GM19238 (cell line): Measurements from ENCODE around the gene RGS9.
"Not testable (repeated sequence)": the region's sequence is repeated elsewhere in the genome, so short reads cannot be mapped to it uniquely, and the experiment has no call there.

Source experiments
- DNase-seq: peaks from one replicate; pipeline ENCODE4 v3.0.0; 2011; ENCODE audit warnings: low spot score; ENCODE audit not compliant: insufficient read length

RGS9 gene

GRCh38 chr17:65115839-65116238 is 21.3 kb upstream of the RGS9 start:
- DNase-seq: no peak

DNA sequence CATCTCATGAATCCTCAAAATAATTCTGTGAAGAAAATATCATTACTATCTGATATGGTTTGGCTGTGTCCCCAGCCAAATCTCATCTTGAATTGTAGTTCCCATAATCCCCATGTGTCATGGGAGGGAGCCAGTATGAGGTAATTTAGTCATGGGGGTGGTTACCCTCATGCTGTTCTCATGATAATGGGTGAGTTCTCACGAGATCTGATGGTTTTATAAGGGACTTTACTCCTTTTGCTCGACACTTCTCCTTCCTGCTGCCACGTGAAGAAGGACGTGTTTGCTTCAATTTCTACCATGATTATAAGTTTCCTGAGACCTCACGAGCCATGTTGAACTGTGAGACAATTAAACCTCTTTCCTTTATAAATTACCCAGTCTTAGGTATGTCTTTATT is 20.7 kb upstream of the RGS9 start:
- DNase-seq: not testable (repeated sequence)

DNA sequence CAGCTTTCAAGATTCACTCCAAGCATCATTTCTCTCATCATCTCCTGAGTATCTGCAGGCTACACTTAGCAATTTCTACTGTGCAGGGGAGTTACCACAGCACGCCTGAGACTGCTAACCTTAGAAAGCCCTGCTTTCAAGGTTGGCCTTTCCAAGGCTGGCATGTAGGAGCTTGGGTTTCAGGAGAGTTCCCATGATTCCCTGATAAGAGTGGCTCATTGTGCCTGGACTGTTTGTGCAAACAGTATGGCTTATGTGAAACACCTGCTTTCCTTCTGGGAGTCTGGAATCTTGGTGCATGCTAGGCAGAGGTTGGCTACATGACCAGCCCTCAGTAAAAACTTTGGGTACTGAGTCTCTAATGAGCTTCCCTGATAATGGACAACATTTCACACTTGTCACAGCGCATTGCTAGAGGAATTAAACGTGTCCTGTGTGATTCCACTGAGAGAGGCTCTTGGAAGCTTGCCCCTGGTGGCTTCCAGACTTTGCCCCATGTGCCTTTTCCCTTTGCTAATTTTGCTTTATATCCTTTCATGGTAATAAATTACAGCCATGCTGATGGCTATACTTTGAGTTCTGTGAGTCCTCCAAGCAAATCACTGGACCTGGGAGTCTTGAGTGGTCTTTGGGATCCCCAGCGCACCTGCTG is 19.7 kb upstream of the RGS9 start:
- DNase-seq: no peak

- DNase-seq: no peak
These were observed 15.8 kb upstream of the RGS9 start for GRCh38 chr17:65121368-65121767.

- no peak for DNase-seq
These were observed 15.0 kb upstream of the RGS9 start for GRCh38 chr17:65121916-65122806.

DNA sequence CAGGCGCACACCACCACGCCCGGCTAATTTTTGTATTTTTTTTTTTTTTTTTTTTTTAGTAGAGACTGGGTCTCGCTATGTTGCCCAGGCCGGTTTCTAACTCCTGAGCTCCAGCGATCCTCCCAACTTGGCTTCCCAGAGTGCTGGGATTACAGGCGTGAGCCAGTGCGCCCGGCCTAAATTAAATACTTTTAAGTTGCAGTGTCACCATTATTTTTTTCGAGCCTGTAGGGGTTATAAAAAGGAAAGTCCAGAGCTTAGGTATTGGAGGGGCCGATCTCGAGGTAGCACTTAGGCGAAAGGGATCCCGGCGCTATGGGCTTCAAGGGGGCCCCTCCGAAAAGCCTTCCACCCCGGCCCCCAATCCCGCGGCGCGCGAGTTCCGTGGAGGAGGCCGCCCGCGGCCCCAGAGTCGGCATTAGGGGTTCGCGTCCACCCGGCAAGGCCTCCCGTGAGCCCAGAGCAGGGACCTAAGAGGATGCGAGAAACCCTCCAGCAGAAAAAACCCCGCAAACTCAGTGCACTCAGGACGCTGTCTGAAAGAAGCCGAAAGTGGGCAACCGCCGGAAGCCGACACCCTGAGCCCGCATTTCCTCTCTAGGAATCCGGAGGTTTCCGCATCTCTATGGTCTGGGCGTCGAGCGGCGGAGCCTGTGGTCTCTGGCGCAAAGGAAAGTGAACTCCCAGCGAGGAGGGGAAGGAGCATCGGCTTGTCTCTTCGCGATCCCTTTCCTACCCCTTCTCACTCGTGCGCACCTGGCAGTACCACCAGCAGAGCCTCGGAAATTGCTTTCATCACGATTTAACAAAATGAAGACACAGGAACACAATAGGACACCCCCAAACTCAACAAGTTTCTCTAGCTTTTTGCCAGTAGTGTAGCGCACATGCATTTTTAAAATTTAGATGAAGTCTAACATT is 14.1 kb upstream of the RGS9 start:
- peak; percentile 85 for DNase-seq

DNA sequence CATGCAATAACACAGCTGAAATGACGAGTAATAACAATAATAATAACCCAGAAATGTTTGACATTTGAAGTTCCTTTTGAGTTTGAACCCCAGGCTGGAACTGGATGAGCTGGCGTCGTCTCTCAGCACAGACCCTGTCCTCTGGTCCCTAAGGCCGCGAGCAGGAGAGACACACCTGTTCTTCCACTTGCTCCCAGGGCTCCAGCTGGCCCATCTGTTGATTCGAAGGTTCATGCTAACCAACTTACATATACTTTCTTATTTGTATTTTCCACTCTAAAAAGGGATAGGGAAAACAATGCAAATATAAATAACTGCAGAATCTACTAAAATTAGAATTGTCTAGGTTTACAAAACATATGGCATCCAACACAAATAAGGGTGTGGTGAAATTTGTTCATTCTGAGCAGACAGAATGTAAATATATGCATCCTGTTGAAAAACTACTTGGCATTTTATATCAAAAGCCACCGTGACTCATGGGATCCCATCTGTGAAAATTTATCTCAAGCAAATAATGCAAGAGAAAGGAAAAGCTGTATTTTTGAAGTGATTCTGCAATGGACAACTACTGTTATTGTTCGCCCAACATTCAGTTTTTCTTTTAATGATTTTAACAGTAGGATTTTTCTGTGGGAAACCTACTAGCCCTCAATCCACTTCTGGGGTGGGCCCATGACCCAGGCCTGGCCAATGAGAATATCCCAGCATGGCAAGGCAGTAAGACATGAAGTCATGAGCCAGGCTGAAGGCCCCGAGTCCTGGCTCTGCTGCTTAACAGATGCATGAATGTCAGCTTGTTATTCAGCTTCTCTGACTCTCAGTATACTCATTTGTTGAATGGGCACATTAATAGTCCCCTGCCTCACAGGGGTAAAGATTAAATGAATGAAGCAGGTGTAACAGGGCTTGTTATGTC is 13.2 kb upstream of the RGS9 start:
- DNase-seq: no peak

DNA sequence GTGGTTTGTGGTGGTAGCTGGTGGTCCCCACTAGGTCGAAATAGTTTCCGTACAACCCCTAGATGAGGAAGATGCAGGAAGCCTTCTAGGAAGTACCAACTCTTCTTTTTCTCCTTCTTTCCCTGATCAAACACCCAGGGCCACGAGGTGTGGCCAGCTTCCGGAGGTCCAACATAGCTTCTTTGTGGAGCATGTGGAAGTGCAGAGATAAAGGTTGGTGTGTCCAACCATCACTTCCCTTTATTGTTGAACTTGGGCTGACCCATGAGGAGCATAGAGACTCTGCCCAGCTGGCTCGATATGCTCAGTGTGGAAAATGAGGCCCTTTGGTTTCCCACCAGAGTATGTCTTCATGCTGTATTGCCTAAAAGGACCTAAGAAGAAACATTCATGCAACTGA is 6.3 kb upstream of the RGS9 start:
- no peak for DNase-seq

DNA sequence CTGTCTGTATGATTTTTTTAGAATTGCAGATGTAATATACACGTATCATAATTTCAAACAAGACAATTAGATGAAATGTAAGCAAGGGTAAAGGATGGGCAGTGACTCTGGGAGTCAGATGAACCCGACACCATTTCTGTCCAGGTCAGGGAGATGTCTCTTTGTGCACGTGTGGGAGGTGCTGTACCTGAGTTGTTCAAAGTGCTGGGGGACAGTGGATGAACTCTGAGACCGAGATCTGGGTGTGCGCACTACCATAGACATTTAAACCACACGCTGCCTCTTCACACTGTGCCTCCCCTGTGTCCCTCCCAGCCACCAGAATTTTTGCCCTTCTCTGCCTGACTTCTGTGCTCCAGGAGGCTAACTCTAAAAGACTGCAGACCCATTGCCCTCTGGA is 5.9 kb upstream of the RGS9 start:
- no peak for DNase-seq

DNA sequence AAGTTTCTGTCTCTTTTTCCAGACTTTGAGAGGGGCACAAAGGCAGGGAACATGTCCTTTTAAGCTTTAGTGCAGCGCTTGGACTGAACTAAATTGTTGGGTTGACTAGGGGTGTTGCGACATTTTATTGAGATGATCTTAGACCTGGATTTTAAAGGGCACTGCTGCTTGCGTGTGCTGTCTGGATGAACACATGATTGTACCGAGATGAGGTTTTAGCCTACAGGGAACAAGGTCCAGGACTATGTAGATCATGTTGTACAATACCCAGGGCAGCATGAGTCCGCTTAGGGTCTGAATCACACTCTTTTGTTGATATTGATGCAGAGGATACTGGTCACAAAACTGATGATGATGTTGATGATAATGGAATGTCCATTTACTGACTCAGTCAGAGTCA is 5.2 kb upstream of the RGS9 start:
- DNase-seq: no peak

DNA sequence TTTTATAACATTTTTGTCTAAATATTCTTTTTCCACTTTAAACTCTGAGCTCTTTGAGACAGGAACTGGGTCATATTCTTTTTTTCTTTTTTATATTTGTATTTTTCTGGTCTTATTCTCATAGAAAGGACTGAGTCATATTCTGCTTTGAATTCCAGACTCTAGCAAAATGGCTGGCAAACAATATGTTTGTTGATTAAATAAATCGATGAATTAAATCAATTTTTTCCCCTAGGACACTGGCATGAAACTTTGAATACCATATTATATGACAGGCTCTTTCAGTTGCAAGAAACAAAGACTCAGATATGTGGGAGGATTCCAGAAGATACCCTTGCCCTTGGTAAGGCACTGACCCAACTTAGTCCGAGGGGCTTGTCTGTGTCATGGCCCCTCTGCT is 3.1 kb upstream of the RGS9 start:
- DNase-seq: no peak

DNA sequence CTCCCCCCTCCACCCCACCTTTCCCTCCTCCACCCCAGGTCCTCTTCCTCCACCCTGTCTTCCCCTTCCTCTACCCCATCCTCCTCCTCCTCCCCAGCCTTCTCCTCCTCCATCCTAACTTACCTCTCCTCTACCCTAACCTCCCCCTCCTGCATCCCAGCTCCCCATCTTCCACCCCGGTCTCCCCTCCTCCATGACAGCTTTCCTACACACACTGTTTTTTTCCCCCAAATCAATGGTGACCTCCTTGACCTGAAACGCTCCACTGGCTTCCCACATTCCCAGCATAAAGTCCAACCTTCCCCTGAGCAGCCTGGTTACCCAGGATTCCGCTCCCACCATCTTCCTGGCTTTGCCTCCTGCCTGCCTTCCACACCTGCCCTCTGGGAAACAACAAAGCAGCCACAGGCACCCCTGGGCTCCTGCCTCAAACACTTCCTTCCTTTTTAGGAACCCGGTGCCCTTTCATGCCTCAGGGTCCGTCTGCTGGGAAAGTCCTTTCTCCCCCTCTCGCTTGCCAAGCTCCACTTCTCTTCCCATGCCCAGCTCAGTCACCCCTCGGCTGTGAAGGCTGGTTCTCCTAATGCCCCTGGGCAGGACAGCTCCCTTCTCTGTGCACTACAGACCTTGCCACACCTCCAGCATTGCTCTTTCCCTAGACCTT is 2.1 kb downstream of the RGS9 start:
- no peak for DNase-seq

DNA sequence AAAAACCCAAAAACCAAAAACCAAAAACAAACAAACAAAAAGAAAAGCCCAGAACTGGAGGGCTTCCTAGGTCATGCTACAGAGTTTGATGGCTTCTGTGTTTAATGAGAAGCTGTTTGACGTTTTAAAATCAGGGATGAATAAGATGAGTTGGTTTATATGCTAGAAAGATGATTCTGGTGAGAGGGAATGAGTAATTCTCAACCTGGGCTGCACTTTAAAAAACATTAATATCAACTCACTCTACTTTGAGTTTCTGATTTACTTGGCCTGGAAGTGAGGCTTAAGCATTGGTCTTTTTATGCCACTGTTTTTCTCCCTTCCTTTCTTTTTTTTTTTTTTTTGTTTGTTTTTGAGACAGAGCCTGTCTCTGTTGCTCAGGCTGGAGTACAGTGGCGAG is 5.1 kb downstream of the RGS9 start:
- DNase-seq: no peak

- DNase-seq: no peak
These were observed 6.9 kb downstream of the RGS9 start for GRCh38 chr17:65143889-65144604.

GRCh38 chr17:65145743-65146142 is 8.6 kb downstream of the RGS9 start:
- DNase-seq: no peak

DNA sequence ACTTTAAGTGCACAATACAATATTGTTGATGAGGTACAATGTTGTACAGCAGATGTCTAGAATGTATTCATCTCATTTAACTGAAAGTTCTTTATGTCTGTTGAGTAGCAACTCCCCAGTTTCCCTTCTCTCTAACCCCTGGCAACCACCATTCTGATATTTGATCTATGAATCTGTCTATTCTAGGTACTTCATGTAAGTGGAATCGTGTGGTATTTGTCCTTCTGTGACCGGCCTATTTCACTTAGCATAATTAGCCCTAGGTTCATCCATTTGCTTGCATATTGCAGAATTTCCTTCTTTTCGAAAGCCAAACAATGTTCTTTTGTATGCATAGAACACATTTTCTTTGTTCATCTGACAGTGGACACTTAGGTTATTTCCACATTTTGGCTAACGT is 10.8 kb downstream of the RGS9 start:
- DNase-seq: no peak

- DNase-seq: peak; percentile 50
These were observed 17.8 kb downstream of the RGS9 start for GRCh38 chr17:65154770-65155589.

- no peak for DNase-seq
These were observed 18.5 kb downstream of the RGS9 start for GRCh38 chr17:65155622-65156021.
